Measurements from ENCODE around the gene MACROD2.

The MACROD2 gene

GRCh38 chr20:14609328-14610221 is 614.3 kb downstream of the MACROD2 start:
- DNase-seq, result no peak

- DNase-seq, result no peak
Observed at GRCh38 chr20:14611479-14611878, 616.2 kb downstream of the MACROD2 start.

GRCh38 chr20:14612391-14612790 is 617.1 kb downstream of the MACROD2 start:
- no peak for DNase-seq

DNA sequence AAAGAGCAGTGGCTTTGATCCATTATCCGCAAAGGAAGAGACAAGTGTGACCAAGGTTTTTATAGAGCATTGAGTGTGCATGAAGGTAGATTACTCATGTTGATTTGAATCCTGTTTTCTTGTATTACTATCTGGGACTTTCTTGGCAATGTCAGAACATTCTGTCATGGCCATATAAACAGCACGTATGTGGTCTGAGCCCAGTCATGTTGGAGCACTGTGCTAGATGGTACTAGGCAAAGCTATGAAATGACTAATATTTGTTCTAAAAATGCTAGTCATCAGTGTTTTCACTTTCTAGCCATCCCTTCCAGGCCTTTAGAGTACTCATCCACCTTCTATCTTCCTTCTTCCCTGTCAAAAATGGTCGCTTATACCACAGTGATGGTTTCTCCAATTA is 620.7 kb downstream of the MACROD2 start:
- no peak for DNase-seq

DNA sequence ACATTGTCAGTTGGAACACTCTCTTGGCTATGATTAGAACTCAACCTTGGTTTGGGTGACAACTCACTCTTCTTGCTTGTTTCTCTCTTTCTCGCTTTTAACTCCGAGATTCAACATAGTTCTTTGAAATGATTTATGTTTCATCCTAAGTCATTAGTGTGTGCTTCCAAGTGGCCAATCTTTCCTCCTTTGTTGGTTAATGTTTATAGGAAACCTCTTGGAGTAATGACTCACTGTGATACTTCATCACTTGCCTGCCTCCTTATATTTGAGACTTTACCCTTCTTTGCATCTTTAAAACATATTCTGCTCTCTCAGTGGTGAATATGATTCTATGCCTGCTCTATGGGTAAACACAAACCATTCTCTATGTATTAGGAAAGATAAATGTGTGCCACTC is 621.8 kb downstream of the MACROD2 start:
- DNase-seq, result no peak

- DNase-seq, result no peak
Observed at GRCh38 chr20:14619411-14619810, 624.1 kb downstream of the MACROD2 start.

- DNase-seq, result no peak
Observed at GRCh38 chr20:14622796-14623195, 627.5 kb downstream of the MACROD2 start.

DNA sequence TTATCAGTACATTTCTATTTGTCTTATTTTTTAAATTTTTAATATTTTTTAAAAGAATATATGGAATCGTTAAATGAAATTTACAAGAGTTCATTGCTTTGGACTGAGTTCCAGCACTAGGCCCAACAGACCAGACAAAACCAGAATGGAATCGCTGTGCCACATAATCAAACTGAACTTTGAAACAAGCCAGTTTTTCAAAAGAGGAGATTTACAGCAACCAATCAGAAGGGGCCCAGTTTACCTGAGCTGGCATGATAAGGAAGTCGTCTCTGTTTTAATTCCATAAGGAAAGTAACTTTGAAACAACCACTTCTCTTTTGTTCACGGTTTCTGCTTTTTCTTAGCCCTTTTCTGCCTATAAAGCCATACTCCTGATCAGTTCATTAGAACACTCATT is 635.7 kb downstream of the MACROD2 start:
- DNase-seq, result no peak

DNA sequence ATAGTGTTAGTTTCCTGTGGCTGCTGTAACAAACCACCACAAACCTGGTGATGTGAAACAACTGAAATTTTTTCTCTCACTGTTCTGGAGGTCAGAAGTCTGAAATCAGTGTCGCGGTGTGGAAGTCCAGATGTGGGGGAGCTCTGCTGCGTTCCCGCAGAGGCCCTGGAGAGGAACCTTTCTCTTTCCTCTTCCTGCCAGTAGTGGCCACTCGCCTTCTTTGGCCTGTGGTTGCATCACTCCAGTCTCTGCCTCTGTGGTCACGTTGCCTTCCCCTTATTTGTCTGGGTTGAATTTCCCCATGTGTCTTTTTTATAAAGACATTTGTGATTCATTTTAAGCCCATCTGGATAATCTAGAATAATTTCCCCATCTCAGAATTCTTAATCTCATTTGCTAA is 637.6 kb downstream of the MACROD2 start:
- DNase-seq, result no peak

DNA sequence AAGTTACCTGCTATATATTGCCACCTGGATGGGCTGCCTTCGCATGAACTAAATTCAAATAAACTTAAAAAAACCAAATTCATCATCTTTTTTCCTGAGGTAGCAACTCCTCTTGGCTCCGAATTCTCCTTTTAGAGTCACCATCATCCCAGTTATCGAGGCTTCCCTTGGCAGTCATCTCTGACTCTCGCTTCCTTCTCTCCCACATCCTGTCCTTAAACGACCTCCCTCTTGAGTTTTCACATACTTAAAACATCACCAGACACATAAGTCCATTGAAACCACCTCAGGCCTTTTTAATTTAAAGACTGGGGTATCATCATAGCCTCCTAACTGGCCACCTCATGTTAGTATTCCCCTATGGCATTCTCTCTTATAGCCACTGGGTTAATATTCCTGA is 638.2 kb downstream of the MACROD2 start:
- DNase-seq, result no peak

DNA sequence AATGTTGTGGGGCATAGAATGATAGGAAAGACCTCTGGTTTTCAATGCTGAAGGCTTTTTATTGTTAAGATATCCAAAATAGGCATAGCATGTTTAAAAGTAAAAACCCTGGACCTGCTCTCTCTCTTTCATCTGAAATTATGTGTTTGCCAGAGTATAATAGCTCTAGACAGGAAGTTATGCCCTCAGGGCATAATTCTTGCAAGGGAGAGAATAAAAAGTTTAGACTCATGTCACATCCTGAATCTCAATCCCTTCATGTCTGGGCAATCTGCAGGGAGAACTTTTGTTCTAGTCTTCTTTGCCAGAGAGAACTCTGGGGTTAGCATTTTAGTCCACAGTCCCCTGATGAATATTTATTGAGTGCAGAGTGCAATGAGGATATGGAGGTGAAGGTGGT is 639.3 kb downstream of the MACROD2 start:
- DNase-seq, result no peak

GRCh38 chr20:14637441-14637840 is 642.1 kb downstream of the MACROD2 start:
- no peak for DNase-seq

- no peak for DNase-seq
Observed at GRCh38 chr20:14643146-14643545, 647.8 kb downstream of the MACROD2 start.

GRCh38 chr20:14643556-14643955 is 648.2 kb downstream of the MACROD2 start:
- no peak for DNase-seq

GRCh38 chr20:14644306-14645097 is 649.2 kb downstream of the MACROD2 start:
- no peak for DNase-seq

DNA sequence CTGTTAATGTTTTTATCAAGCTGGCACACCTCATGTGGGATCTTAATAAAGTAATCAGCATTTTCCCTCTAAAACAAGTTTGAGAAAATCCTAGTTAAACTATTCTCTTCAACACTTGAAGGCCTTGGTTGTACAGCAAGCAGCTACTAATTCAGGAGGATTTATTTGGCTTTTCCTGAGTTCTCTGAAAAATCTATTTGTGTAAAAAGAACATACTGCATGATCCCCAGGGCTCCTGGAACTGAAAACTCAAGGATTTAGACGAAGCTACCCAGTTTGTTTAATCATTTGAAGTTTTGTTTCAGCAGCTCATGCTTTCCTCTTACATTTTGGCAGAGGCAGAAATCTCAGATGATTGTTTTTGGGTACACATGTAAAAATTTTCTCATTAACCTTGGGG is 651.7 kb downstream of the MACROD2 start:
- DNase-seq, result no peak

- no peak for DNase-seq
Observed at GRCh38 chr20:14649662-14650061, 654.3 kb downstream of the MACROD2 start.

DNA sequence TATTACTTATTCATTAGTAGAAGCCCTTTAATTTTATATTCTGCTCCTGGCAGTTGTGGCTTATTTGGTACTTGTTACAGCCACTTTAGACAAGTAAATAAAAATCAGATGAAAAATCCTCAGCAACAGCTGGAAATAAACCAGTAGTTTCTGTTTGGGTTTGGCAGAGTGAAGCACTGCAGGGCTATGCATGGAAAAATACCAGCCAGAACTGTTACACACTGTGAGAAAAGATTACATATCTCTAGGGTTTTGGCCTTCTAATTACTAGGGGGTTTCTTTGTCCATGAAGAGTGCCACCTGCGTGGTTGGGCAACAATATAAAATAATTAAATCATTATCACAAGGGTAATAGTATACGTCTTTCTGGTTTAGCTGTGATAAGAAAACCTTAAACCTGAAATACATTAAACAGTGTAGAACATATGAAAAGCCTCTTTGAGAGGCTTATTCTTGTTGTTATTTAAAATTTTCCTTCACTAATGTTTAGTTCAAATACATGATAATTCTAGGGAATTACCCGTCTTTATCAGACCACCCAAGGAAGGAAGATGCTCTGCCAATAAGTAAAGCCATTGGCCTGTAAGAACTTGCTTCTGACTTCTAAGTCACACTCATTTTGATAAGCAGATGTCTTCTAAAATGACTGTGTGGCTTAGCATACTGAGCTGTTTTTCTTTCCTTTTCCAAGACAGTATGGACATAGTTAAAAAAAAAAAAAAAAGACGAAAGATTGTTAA is 662.1 kb downstream of the MACROD2 start:
- DNase-seq, result no peak

- DNase-seq, result no peak
Observed at GRCh38 chr20:14664101-14664500, 668.8 kb downstream of the MACROD2 start.

GRCh38 chr20:14666696-14667095 is 671.4 kb downstream of the MACROD2 start:
- DNase-seq, result no peak

DNA sequence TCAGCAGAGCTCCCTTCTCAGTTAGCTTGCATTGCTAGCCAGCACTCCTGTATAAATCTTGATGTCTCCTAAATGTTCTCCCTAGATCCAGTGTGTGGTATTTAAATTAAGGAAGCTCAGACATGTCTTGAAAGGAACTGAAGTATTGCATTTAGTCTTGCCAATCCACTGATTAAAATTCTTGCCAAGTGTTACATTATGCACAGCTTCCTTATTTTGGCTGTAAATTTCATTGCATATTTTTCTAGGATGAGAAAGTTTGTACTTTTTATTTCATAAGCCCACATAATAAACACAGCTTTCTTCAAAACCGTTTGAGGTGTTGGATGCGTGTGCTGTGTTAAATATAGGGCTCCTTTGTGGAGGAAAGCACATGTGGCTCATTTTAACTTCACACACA is 671.9 kb downstream of the MACROD2 start:
- DNase-seq, result no peak

DNA sequence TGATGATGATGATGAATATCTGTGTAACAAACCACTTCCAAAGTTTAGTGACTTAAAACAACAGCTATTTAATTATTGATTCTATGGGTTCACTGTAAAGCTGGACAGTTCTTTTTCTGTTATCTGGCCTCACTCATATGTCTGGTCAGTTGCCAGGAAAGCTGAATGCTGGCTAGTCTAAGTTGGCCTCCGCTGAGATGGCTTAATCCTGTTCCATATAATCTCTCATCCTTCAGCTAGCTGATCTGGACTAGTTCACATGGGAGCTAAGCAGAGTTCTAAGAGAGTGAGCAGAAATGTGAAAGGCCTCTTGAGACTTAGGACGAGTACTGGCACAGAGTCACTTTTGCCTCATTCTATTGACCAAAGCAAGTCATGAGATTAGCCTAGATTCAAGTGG is 676.8 kb downstream of the MACROD2 start:
- no peak for DNase-seq

- DNase-seq, result no peak
Observed at GRCh38 chr20:14673164-14673563, 677.8 kb downstream of the MACROD2 start.

All from HCEC 1CT (cell line).